ENCODE results near the gene PARP1. TPM values are rescaled to one million over a fixed set of nuclear protein-coding genes. Genes with fewer than 3 reads are reported as not detected.

The PARP1 gene
- total RNA-seq, 1 donor from 2014 or later = 237 TPM

DNA sequence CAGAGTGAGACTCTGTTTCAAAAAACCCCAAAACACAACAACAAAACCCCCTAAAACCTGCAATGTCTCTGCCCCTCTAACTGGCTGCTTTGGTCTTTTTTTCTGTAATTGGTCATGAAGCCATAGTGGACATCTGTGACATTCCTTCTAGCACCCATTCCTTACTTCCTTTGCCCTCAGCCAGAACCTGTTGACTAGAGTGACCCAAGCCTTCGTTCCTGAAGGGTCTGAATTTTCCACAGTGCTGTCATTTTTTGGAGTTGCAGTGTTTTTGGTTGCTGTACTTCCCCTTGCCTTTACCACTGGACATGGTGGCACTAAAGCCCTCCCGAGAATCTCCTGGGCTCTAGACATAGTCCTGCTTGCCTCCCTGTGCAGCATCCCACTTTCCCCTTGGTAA, 50.5 kb downstream of the PARP1 start:
- no peaks in the 10 kb centered on the region for H3K9me3 Mint-ChIP-seq
- H3K36me3 ChIP-seq = no peaks in the 10 kb centered on the region
- no peaks in the 10 kb centered on the region for H3F3A ChIP-seq (ENCODE audit: low read depth)
- no peak overlapping the region for H3K27ac ChIP-seq
- H3K79me2 ChIP-seq (ENCODE audit: low read depth) = no peaks in the 10 kb centered on the region
- TF ChIP-seq EZH2 (IDR thresholded peaks at IDR 0.05) (no peak), EZH2phosphoT487 (IDR thresholded peaks at IDR 0.05) (no peak)
- TF ChIP-seq, protein P1, sequence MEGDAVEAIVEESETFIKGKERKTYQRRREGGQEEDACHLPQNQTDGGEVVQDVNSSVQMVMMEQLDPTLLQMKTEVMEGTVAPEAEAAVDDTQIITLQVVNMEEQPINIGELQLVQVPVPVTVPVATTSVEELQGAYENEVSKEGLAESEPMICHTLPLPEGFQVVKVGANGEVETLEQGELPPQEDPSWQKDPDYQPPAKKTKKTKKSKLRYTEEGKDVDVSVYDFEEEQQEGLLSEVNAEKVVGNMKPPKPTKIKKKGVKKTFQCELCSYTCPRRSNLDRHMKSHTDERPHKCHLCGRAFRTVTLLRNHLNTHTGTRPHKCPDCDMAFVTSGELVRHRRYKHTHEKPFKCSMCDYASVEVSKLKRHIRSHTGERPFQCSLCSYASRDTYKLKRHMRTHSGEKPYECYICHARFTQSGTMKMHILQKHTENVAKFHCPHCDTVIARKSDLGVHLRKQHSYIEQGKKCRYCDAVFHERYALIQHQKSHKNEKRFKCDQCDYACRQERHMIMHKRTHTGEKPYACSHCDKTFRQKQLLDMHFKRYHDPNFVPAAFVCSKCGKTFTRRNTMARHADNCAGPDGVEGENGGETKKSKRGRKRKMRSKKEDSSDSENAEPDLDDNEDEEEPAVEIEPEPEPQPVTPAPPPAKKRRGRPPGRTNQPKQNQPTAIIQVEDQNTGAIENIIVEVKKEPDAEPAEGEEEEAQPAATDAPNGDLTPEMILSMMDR (IDR thresholded peaks at IDR 0.05) = no peak
- H3K4me2 ChIP-seq = no peak overlapping the region
- peaks cover 5% of the 10 kb centered on the region for H3K4me1 Mint-ChIP-seq
- H3K4me1 ChIP-seq = no peaks in the 10 kb centered on the region
- H3K4me3 Mint-ChIP-seq = no peak overlapping the region
- H3K36me3 Mint-ChIP-seq = peaks cover 18% of the 10 kb centered on the region
- no peaks in the 10 kb centered on the region for H4K20me1 ChIP-seq (ENCODE audit: low read depth)
- no peaks in the 10 kb centered on the region for H3K27me3 ChIP-seq
- H2AFZ ChIP-seq (replicated peaks) = no peak overlapping the region
- no peak for DNase-seq (ENCODE audit: low spot score)
- H3K27ac Mint-ChIP-seq = no peak overlapping the region
- H3K4me3 ChIP-seq = no peak overlapping the region
- peaks cover 4% of the 10 kb centered on the region for H3K27me3 Mint-ChIP-seq (ENCODE audit: insufficient read depth, low read depth)
- no peaks in the 10 kb centered on the region for H3K9me3 ChIP-seq (ENCODE audit: low read depth)
- no peak overlapping the region for H3K9ac ChIP-seq

DNA sequence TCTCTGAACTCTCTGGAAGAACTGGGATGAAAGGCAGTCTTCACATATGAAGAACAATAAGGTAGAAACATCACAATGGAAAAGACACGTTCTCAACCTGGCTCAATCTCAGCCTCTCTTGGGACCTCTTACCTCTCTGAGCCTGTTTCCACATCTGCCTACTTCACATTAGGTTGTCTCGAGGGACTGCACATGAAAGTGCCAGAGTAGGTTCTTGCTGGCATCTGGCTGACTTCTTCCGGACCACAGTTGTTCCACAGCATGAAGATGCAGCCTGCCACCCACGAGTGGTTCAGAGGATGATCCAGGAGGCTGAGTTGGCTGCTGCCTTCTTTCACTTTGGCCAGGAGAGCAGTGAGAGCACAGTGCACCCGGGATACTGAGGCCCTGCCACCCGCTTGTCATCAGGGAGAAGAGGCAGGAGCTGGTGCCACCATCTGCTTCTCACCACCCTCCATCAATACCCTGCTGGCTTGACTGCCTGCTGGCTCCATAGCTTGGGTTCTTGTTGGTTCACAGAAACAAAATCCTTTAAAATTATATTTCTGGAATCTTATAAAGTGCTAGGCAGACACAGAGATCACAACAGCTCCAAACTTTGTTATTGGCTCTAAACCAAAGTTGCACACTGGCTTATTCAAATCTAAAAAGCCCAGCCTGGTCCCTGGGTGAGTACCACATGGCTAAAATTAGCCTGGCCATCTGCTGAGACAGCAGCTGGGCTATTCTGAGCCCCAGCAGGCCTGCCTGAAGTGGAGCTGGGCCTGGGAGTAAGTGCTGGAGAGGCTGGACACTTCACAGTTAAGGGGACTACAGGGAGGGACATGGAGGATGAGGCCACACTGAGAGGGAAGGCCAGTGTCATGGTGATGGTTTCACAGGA, 52.0 kb downstream of the PARP1 start:
- no peak overlapping the region for H3K4me2 ChIP-seq
- no peaks in the 10 kb centered on the region for H3K79me2 ChIP-seq (ENCODE audit: low read depth)
- DNase-seq (ENCODE audit: low spot score) = no peak
- peaks cover 11% of the 10 kb centered on the region for H3K4me1 Mint-ChIP-seq
- H3K36me3 Mint-ChIP-seq = peaks cover 15% of the 10 kb centered on the region
- H3K36me3 ChIP-seq = no peaks in the 10 kb centered on the region
- H3K4me1 ChIP-seq = no peaks in the 10 kb centered on the region
- peak overlapping the region; percentile 26 for H3K27ac Mint-ChIP-seq
- H3K4me3 ChIP-seq = no peak overlapping the region
- no peaks in the 10 kb centered on the region for H3K9me3 ChIP-seq (ENCODE audit: low read depth)
- no peaks in the 10 kb centered on the region for H4K20me1 ChIP-seq (ENCODE audit: low read depth)
- no peak overlapping the region for H3K27ac ChIP-seq
- H2AFZ ChIP-seq (replicated peaks) = no peak overlapping the region
- H3F3A ChIP-seq (ENCODE audit: low read depth) = no peaks in the 10 kb centered on the region
- H3K4me3 Mint-ChIP-seq = no peak overlapping the region
- H3K27me3 ChIP-seq = no peaks in the 10 kb centered on the region
- TF ChIP-seq, protein P1 (IDR thresholded peaks at IDR 0.05) = no peak
- TF ChIP-seq EZH2phosphoT487 (IDR thresholded peaks at IDR 0.05) (no peak), EZH2 (IDR thresholded peaks at IDR 0.05) (no peak)
- H3K27me3 Mint-ChIP-seq (ENCODE audit: insufficient read depth, low read depth) = peaks cover 2% of the 10 kb centered on the region
- H3K9ac ChIP-seq = no peak overlapping the region
- H3K9me3 Mint-ChIP-seq = no peaks in the 10 kb centered on the region

DNA sequence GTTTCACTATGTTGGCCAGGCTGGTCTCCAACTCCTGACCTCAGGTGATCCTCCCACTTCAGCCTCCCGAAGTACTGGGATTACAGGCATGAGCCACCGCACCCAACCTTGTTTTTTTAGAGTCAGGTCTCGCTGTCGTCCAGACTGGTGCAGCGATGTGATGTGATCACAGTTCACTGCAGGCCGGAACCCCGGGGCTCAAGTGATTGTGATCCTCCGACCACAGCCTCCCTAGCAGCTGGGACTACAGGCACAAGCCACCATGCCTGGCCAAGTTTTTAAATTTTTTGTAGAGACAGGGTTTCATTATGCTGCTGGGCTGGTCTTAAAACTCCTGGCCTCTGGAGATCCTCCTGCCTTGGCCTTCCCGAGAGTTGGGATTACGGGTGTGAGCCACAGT, 52.9 kb downstream of the PARP1 start:
- Mint-ChIP-seq H3K4me1 (peaks cover 18% of the 10 kb centered on the region), H3K27me3 (ENCODE audit: insufficient read depth, low read depth) (peaks cover 2% of the 10 kb centered on the region), H3K4me3 (no peak overlapping the region), H3K36me3 (peaks cover 10% of the 10 kb centered on the region), H3K27ac (no peak overlapping the region), H3K9me3 (no peaks in the 10 kb centered on the region)
- Histone ChIP-seq H3K27ac (no peak overlapping the region), H3K27me3 (no peaks in the 10 kb centered on the region), H3K36me3 (no peaks in the 10 kb centered on the region), H3F3A (ENCODE audit: low read depth) (no peaks in the 10 kb centered on the region), H2AFZ (replicated peaks) (no peak overlapping the region), H4K20me1 (ENCODE audit: low read depth) (no peaks in the 10 kb centered on the region), H3K9ac (no peak overlapping the region), H3K9me3 (ENCODE audit: low read depth) (no peaks in the 10 kb centered on the region), H3K79me2 (ENCODE audit: low read depth) (no peaks in the 10 kb centered on the region), H3K4me2 (no peak overlapping the region), H3K4me3 (no peak overlapping the region), H3K4me1 (peaks cover 6% of the 10 kb centered on the region)
- DNase-seq (ENCODE audit: low spot score) = no peak
- TF ChIP-seq EZH2 (IDR thresholded peaks at IDR 0.05) (no peak), EZH2phosphoT487 (IDR thresholded peaks at IDR 0.05) (no peak)
- TF ChIP-seq, protein P1 (IDR thresholded peaks at IDR 0.05) = no peak

All from neural progenitor cell (in vitro differentiated cells).